ENCODE data around the gene SLC39A11. TPM values are rescaled to one million over a fixed set of nuclear protein-coding genes. Genes with fewer than 3 reads are reported as not detected.
A peak's percentile ranks its signal among the peaks of the same experiment; 100 is the strongest.

SLC39A11 gene
- total RNA-seq, 1 experiment from 2014 or later = 57.1 TPM

DNA sequence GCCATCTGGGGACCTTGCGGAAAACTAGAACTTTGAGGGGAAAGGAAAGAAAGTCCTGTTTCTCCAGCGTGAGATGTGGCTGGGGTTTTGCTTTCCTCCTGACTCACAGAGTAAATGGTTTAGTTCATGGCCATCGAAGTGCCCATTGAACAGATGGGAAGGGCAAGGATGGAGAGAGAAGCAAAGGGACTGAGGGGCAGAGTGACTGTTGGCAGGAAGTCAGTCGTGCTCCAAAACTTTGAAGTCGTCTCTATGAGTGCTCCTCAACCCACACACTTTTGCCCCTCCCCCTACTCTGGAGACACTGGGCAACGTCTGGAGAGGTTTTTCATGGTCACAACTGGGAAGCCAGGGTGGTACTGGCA is 476.9 kb downstream of the SLC39A11 start:
- H2AFZ ChIP-seq = no peak overlapping the region
- BruUV-seq (replicated peaks) = no TSS peak
- peaks cover 34% of the 10 kb centered on the region for H3F3A ChIP-seq (ENCODE audit: insufficient read depth, low read depth)
- ChIA-PET POLR2A (ENCODE audit: unreplicated experiment) (no interaction called here), CTCF (no interaction called here)
- H4K20me1 ChIP-seq (ENCODE audit: insufficient read depth) = no peaks in the 10 kb centered on the region
- TF ChIP-seq, protein P1, sequence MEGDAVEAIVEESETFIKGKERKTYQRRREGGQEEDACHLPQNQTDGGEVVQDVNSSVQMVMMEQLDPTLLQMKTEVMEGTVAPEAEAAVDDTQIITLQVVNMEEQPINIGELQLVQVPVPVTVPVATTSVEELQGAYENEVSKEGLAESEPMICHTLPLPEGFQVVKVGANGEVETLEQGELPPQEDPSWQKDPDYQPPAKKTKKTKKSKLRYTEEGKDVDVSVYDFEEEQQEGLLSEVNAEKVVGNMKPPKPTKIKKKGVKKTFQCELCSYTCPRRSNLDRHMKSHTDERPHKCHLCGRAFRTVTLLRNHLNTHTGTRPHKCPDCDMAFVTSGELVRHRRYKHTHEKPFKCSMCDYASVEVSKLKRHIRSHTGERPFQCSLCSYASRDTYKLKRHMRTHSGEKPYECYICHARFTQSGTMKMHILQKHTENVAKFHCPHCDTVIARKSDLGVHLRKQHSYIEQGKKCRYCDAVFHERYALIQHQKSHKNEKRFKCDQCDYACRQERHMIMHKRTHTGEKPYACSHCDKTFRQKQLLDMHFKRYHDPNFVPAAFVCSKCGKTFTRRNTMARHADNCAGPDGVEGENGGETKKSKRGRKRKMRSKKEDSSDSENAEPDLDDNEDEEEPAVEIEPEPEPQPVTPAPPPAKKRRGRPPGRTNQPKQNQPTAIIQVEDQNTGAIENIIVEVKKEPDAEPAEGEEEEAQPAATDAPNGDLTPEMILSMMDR (conservative IDR thresholded peaks at IDR 0.05) = no peak
- no peak for TF ChIP-seq EZH2 (IDR thresholded peaks at IDR 0.05; ENCODE audit: low read depth)
- H3K4me1 ChIP-seq (replicated peaks; ENCODE audit: insufficient read depth) = peaks cover 46% of the 10 kb centered on the region
- no peak overlapping the region for H3K4me2 ChIP-seq
- no peak overlapping the region for H3K4me3 ChIP-seq
- no peaks in the 10 kb centered on the region for H3K9me2 ChIP-seq (ENCODE audit: insufficient read depth)
- intact Hi-C loops (cut with micrococcal nuclease; ENCODE audit: unreplicated experiment) = no loop called here
- H3K36me3 ChIP-seq (ENCODE audit: low read depth) = no peaks in the 10 kb centered on the region
- no peak overlapping the region for H3K27ac ChIP-seq
- DNase-seq = no peak
- no peaks in the 10 kb centered on the region for H3K27me3 ChIP-seq (ENCODE audit: insufficient read depth, low read depth)
- no peaks in the 10 kb centered on the region for H3K9me3 ChIP-seq (ENCODE audit: insufficient read depth, low read depth)
- H3K79me2 ChIP-seq (ENCODE audit: low read depth) = no peaks in the 10 kb centered on the region

DNA sequence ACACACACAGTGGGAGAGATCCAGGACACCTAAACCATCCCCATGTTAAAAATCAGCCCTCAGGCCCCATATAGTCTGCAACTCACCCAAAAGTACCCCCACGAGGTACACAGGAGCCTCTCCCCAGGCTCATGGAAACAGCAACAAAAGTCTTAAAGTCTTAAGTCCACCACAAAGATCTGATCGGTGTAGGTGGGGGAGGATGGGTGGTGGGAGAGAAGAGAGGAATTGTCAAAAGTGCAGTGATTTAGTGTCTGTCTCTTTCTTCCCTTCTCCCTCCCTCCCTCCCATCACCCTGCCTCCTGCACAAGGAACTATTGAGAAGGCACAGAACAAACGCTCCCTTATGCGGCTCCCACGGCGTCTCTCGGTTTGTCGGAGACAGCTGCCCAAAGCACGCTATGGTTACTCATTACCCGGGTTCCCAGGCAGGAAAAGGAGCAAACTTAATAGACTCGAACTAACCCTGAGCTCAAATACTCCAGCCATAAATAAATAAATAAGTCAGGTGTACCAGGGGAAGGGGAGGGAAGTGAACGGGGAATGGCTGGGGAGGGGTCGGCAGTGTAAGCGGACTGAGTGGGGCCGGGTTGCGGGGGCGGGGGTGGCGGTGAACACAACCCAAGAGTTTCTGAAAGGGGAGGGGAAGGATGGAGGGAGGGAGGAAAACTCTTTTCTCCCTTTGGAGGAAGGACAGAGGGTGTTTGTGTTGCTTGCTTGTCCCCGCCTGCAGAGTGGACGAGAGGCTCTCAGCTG is 477.4 kb downstream of the SLC39A11 start:
- Histone ChIP-seq H3K4me1 (replicated peaks; ENCODE audit: insufficient read depth) (peaks cover 51% of the 10 kb centered on the region), H3K4me2 (no peak overlapping the region), H4K20me1 (ENCODE audit: insufficient read depth) (no peaks in the 10 kb centered on the region), H3K27ac (no peak overlapping the region), H3K9me2 (ENCODE audit: insufficient read depth) (no peaks in the 10 kb centered on the region), H3K9me3 (ENCODE audit: insufficient read depth, low read depth) (no peaks in the 10 kb centered on the region), H3K27me3 (ENCODE audit: insufficient read depth, low read depth) (no peaks in the 10 kb centered on the region), H3F3A (ENCODE audit: insufficient read depth, low read depth) (peaks cover 37% of the 10 kb centered on the region), H3K79me2 (ENCODE audit: low read depth) (no peaks in the 10 kb centered on the region), H3K4me3 (no peak overlapping the region), H2AFZ (no peak overlapping the region), H3K36me3 (ENCODE audit: low read depth) (no peaks in the 10 kb centered on the region)
- CTCF ChIA-PET = no interaction called here
- intact Hi-C loops (cut with micrococcal nuclease; ENCODE audit: unreplicated experiment) = no loop called here
- no TSS peak for BruUV-seq (replicated peaks)
- TF ChIP-seq, protein P1 (conservative IDR thresholded peaks at IDR 0.05) = no peak
- no peak for TF ChIP-seq EZH2 (IDR thresholded peaks at IDR 0.05; ENCODE audit: low read depth)
- POLR2A ChIA-PET (ENCODE audit: unreplicated experiment) = no interaction called here
- no peak for DNase-seq

DNA sequence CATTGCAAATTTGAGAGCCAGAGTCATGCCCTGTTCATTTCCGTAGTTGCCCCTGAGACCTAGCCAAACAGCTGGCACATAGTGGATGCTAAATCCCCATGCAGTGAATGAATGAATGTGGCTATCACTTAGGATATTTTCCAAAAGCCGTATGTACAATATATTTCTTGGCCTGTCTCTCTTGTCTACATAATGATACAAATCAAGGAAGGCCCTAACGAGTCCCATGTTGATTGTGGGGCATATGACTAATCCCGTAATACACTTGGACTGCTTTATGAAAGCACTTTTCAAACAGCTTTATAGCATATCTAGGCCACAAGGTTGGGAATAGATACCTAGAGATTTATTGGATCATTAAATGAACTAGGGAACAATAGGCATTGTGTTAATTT is 478.0 kb downstream of the SLC39A11 start:
- DNase-seq = no peak
- intact Hi-C loops (cut with micrococcal nuclease; ENCODE audit: unreplicated experiment) = no loop called here
- H4K20me1 ChIP-seq (ENCODE audit: insufficient read depth) = no peaks in the 10 kb centered on the region
- no peaks in the 10 kb centered on the region for H3K9me2 ChIP-seq (ENCODE audit: insufficient read depth)
- H3K36me3 ChIP-seq (ENCODE audit: low read depth) = no peaks in the 10 kb centered on the region
- H3K79me2 ChIP-seq (ENCODE audit: low read depth) = no peaks in the 10 kb centered on the region
- no peak overlapping the region for H2AFZ ChIP-seq
- no peak for TF ChIP-seq EZH2 (IDR thresholded peaks at IDR 0.05; ENCODE audit: low read depth)
- TF ChIP-seq, protein P1 (conservative IDR thresholded peaks at IDR 0.05) = no peak
- H3F3A ChIP-seq (ENCODE audit: insufficient read depth, low read depth) = peaks cover 42% of the 10 kb centered on the region
- H3K4me1 ChIP-seq (replicated peaks; ENCODE audit: insufficient read depth) = peaks cover 56% of the 10 kb centered on the region
- no peaks in the 10 kb centered on the region for H3K27me3 ChIP-seq (ENCODE audit: insufficient read depth, low read depth)
- no peak overlapping the region for H3K4me3 ChIP-seq
- ChIA-PET POLR2A (ENCODE audit: unreplicated experiment) (no interaction called here), CTCF (no interaction called here)
- H3K9me3 ChIP-seq (ENCODE audit: insufficient read depth, low read depth) = no peaks in the 10 kb centered on the region
- BruUV-seq (replicated peaks) = no TSS peak
- peak overlapping the region; percentile 47; the same call in 1 of the 2 replicates for H3K27ac ChIP-seq
- H3K4me2 ChIP-seq = peak overlapping the region; percentile 59

Measured in PC-9 (cell line).